Measurements from ENCODE around the gene ARAP3. TPM values are rescaled to one million over a fixed set of nuclear protein-coding genes. Genes with fewer than 3 reads are reported as not detected.

Gene ARAP3
- polyA plus RNA-seq, 3 donors, result 1.2 to 18.2 (median 2.2) TPM

GRCh38 chr5:141677415-141677814, 4.6 kb downstream of the ARAP3 start:
- H3K9me3 ChIP-seq (replicated peaks in 1 of 2; ENCODE audit: control insufficient read depth in 1 of 2, insufficient read depth in 1 of 2, low read length in 2 of 2), result no peaks in the 10 kb centered on the region
- Mint-ChIP-seq H3K36me3 (peaks cover 38 to 42% of the 10 kb centered on the region in 2 donors), H3K4me1 (peaks cover 28% of the 10 kb centered on the region), H3K4me3 (no peak overlapping the region), H3K9me3 (peaks cover 0 to 2% (median 0%) of the 10 kb centered on the region in 7 donors), H3K27ac (no peak overlapping the region), H3K27me3 (ENCODE audit: low read depth in 3 of 3) (peaks cover 0 to 1% (median 0%) of the 10 kb centered on the region in 3 donors)
- intact Hi-C loops (cut with micrococcal nuclease), result no loop called here
- no peak overlapping the region for H3K9ac ChIP-seq (ENCODE audit: insufficient read depth, low read length, poor library complexity, severe bottlenecking)
- H3K4me3 ChIP-seq (replicated peaks in 1 of 3; ENCODE audit: low read depth in 2 of 3, low read length in 3 of 3), result no peak overlapping the region
- peaks cover 24 to 29% of the 10 kb centered on the region in 2 donors for H3K4me1 ChIP-seq (ENCODE audit: control insufficient read depth in 1 of 2, insufficient read depth in 2 of 2, low read length in 2 of 2)
- peaks cover 17 to 38% of the 10 kb centered on the region in 2 donors for H3K36me3 ChIP-seq (replicated peaks in 1 of 2; ENCODE audit: control insufficient read depth in 1 of 2, insufficient read depth in 2 of 2, low read length in 2 of 2)
- no peak for TF ChIP-seq CTCF (IDR thresholded peaks at IDR 0.05)
- H4K20me1 ChIP-seq (ENCODE audit: insufficient read depth, low read length), result peaks cover 20% of the 10 kb centered on the region
- H3K79me2 ChIP-seq (ENCODE audit: insufficient read depth, low read length), result peaks cover 8% of the 10 kb centered on the region
- H3K27ac ChIP-seq (ENCODE audit: low read depth in 1 of 2, low read length in 2 of 2), result no peak overlapping the region
- DNase-seq, result no peak
- H2AFZ ChIP-seq (ENCODE audit: insufficient read depth, low read depth, low read length, poor library complexity, severe bottlenecking), result no peak overlapping the region
- no peak overlapping the region for H3K4me2 ChIP-seq (replicated peaks; ENCODE audit: extremely low read depth, low read length, poor library complexity, severe bottlenecking)
- H3K27me3 ChIP-seq (ENCODE audit: control insufficient read depth in 2 of 2, insufficient read depth in 2 of 2, low read length in 2 of 2), result no peaks in the 10 kb centered on the region

- no peak overlapping the region for H3K4me3 ChIP-seq (replicated peaks in 1 of 3; ENCODE audit: low read depth in 2 of 3, low read length in 3 of 3)
- WGBS (ENCODE audit: insufficient coverage), result 97% methylated on average over 2 of the region's 4 CpGs
- no peak for DNase-seq
- H3K4me1 ChIP-seq (ENCODE audit: control insufficient read depth in 1 of 2, insufficient read depth in 2 of 2, low read length in 2 of 2), result peaks cover 10 to 14% of the 10 kb centered on the region in 2 donors
- no peak overlapping the region for H3K27ac ChIP-seq (ENCODE audit: low read depth in 1 of 2, low read length in 2 of 2)
- Mint-ChIP-seq H3K4me1 (peaks cover 15% of the 10 kb centered on the region), H3K9me3 (peaks cover 0 to 2% (median 0%) of the 10 kb centered on the region in 7 donors), H3K4me3 (no peak overlapping the region), H3K27ac (no peak overlapping the region), H3K27me3 (ENCODE audit: low read depth in 3 of 3) (no peaks in the 10 kb centered on the region), H3K36me3 (peaks cover 47 to 59% of the 10 kb centered on the region in 2 donors)
- intact Hi-C loops (cut with micrococcal nuclease), result no loop called here
- H3K36me3 ChIP-seq (replicated peaks in 1 of 2; ENCODE audit: control insufficient read depth in 1 of 2, insufficient read depth in 2 of 2, low read length in 2 of 2), result peaks cover 34 to 55% of the 10 kb centered on the region in 2 donors
- no peak overlapping the region for H3K4me2 ChIP-seq (replicated peaks; ENCODE audit: extremely low read depth, low read length, poor library complexity, severe bottlenecking)
- H3K27me3 ChIP-seq (ENCODE audit: control insufficient read depth in 2 of 2, insufficient read depth in 2 of 2, low read length in 2 of 2), result no peaks in the 10 kb centered on the region
- H2AFZ ChIP-seq (ENCODE audit: insufficient read depth, low read depth, low read length, poor library complexity, severe bottlenecking), result no peak overlapping the region
- H4K20me1 ChIP-seq (ENCODE audit: insufficient read depth, low read length), result peaks cover 15% of the 10 kb centered on the region
- peaks cover 1% of the 10 kb centered on the region for H3K79me2 ChIP-seq (ENCODE audit: insufficient read depth, low read length)
- TF ChIP-seq CTCF (IDR thresholded peaks at IDR 0.05), result no peak
- H3K9ac ChIP-seq (ENCODE audit: insufficient read depth, low read length, poor library complexity, severe bottlenecking), result no peak overlapping the region
- H3K9me3 ChIP-seq (replicated peaks in 1 of 2; ENCODE audit: control insufficient read depth in 1 of 2, insufficient read depth in 1 of 2, low read length in 2 of 2), result no peaks in the 10 kb centered on the region
Observed at GRCh38 chr5:141675672-141676071, 6.4 kb downstream of the ARAP3 start.
